GM18870 (cell line): ENCODE measurements around the gene CCDC27.

Experiments used
- ATAC-seq: cut with Tn5 transposase; IDR thresholded peaks from one replicate; pipeline ENCODE4 v1.9.1; 2021; ENCODE audit warnings: moderate library complexity; ENCODE audit not compliant: unreplicated experiment

CCDC27 gene

GRCh38 chr1:3817138-3817740, 65.0 kb downstream of the CCDC27 start:
- no peak for ATAC-seq

GRCh38 chr1:3817821-3818597, 65.8 kb downstream of the CCDC27 start:
- no peak for ATAC-seq

- ATAC-seq = no peak
These were observed 67.5 kb downstream of the CCDC27 start for GRCh38 chr1:3819771-3820200.

GRCh38 chr1:3820316-3820715, 68.1 kb downstream of the CCDC27 start:
- ATAC-seq = no peak

- no peak for ATAC-seq
These were observed 68.8 kb downstream of the CCDC27 start for GRCh38 chr1:3821004-3821403.
